ENCODE results near the gene KIT. TPM values are rescaled to one million over a fixed set of nuclear protein-coding genes. Genes with fewer than 3 reads are reported as not detected.

KIT gene
- total RNA-seq, 1 donor from 2014 or later, result 20.7 TPM

- H3K27me3 Mint-ChIP-seq, result peaks cover 31% of the 10 kb centered on the region
- DNase-seq (ENCODE audit: low spot score, unreplicated experiment), result no peak
These were observed 3.0 kb upstream of the KIT start for GRCh38 chr4:54654753-54655152.

DNA sequence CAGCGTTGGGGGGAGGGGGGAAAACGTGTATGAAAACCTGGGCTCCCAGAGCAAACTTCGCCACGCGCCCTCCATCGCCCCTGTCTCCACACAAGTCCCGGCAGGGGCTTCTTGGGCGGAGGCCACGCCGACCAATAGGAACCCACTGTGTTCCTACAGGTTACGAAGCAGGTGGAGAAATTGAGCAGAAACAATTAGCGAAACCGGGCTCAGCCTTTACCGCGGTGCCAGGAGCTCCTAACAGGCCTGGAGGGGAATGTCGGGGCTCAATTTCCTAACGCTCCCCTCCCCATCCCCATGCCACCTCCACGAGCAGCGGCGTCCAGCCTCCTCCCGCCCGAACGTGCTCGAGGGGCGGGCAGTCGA, 589 bp upstream of the KIT start:
- DNase-seq (ENCODE audit: low spot score, unreplicated experiment), result peak; percentile 12
- Mint-ChIP-seq H3K27me3 (peaks cover 34% of the 10 kb centered on the region), H3K36me3 (ENCODE audit: insufficient read depth) (no peaks in the 10 kb centered on the region), H3K4me3 (ENCODE audit: low read depth) (peak overlapping the region; percentile 85), H3K27ac (peak overlapping the region; percentile 89), H3K4me1 (ENCODE audit: low read depth) (peaks cover 14% of the 10 kb centered on the region), H3K9me3 (ENCODE audit: low read depth) (no peaks in the 10 kb centered on the region)
- TF ChIP-seq, protein P1, sequence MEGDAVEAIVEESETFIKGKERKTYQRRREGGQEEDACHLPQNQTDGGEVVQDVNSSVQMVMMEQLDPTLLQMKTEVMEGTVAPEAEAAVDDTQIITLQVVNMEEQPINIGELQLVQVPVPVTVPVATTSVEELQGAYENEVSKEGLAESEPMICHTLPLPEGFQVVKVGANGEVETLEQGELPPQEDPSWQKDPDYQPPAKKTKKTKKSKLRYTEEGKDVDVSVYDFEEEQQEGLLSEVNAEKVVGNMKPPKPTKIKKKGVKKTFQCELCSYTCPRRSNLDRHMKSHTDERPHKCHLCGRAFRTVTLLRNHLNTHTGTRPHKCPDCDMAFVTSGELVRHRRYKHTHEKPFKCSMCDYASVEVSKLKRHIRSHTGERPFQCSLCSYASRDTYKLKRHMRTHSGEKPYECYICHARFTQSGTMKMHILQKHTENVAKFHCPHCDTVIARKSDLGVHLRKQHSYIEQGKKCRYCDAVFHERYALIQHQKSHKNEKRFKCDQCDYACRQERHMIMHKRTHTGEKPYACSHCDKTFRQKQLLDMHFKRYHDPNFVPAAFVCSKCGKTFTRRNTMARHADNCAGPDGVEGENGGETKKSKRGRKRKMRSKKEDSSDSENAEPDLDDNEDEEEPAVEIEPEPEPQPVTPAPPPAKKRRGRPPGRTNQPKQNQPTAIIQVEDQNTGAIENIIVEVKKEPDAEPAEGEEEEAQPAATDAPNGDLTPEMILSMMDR (IDR thresholded peaks at IDR 0.05; ENCODE audit: unreplicated experiment), result no peak

More at GRCh38 chr4:54654753-54655152, 3.0 kb upstream of the KIT start:
- no peaks in the 10 kb centered on the region for H3K9me3 Mint-ChIP-seq (ENCODE audit: low read depth)
- no peak overlapping the region for H3K27ac Mint-ChIP-seq
- TF ChIP-seq, protein P1 (IDR thresholded peaks at IDR 0.05; ENCODE audit: unreplicated experiment), result no peak
- H3K4me3 Mint-ChIP-seq (ENCODE audit: low read depth), result no peak overlapping the region
- peaks cover 6% of the 10 kb centered on the region for H3K4me1 Mint-ChIP-seq (ENCODE audit: low read depth)
- H3K36me3 Mint-ChIP-seq (ENCODE audit: insufficient read depth), result no peaks in the 10 kb centered on the region

DNA sequence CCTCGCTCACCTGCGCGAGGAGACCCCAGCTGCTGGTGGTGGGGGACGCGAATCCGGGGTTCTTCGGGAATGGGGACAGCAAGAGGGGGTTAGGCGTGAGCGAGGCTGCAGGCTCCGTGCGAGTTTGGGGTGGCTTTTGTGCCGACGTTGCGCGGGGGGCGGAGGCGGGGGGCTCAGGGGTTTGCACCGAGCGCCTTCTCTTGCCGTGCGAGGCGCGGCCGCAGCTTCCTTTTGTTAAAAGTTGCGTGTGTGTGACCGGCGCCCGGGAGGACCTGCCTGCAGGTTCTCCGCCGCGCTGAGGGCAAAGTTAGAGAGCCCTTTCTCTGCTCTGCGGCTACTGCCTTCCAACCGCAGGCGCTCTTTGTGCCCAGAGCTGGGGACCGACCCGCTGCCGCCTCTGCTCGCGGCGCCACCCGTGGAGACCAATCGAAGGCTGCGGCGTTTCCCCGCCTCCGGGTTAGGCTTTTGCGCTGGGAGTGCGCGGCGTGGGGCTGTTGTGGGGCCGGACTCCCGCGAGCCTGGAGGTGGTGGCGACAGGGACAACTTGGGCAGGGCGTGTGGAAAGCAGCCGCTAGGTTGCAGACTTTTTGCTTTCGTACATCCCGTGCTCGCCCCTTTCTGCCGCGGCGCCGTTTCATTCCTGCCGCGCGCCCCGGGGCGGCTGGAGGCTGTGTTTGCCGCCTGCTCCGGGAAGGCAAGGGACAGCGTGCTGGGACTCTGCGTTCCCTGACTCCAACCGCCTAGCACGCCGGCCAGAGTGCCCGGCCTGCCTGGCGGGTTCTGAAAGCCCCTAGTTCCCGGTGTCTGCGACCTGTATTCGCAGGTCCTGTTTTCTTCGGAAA, 716 bp downstream of the KIT start:
- Mint-ChIP-seq H3K36me3 (ENCODE audit: insufficient read depth) (no peaks in the 10 kb centered on the region), H3K27ac (peak overlapping the region; percentile 93), H3K4me1 (ENCODE audit: low read depth) (peaks cover 14% of the 10 kb centered on the region), H3K27me3 (peaks cover 31% of the 10 kb centered on the region), H3K9me3 (ENCODE audit: low read depth) (no peaks in the 10 kb centered on the region), H3K4me3 (ENCODE audit: low read depth) (peak overlapping the region; percentile 85)
- TF ChIP-seq, protein P1 (IDR thresholded peaks at IDR 0.05; ENCODE audit: unreplicated experiment), result peak; percentile 50
- peak; percentile 51 for DNase-seq (ENCODE audit: low spot score, unreplicated experiment)

DNA sequence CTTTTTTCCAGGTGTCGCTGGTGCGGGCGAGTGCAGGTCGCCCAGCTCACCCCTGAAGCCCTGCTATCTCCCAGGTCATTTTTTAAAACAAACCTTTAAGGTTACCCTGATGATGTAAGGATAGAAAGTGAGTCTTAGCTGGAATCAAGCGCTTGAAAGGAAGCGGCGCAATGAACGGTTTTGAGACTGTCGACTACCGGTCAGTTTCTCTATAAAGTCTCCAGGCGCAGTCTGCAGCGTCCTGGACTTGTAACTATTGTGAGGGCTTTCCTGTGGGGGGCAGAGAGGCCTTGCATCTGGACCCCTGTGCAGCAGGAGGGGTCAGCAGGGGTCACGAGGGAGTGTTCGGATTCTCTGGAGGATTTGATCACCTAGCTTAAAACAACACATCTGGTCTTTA, 1.6 kb downstream of the KIT start:
- DNase-seq (ENCODE audit: low spot score, unreplicated experiment), result no peak
- peak overlapping the region; percentile 65 for H3K27ac Mint-ChIP-seq
- no peaks in the 10 kb centered on the region for H3K9me3 Mint-ChIP-seq (ENCODE audit: low read depth)

GRCh38 chr4:54659749-54660535, 2.2 kb downstream of the KIT start:
- DNase-seq (ENCODE audit: low spot score, unreplicated experiment), result no peak
- peak overlapping the region; percentile 65 for H3K27ac Mint-ChIP-seq
- TF ChIP-seq, protein P1 (IDR thresholded peaks at IDR 0.05; ENCODE audit: unreplicated experiment), result no peak
- H3K9me3 Mint-ChIP-seq (ENCODE audit: low read depth), result no peaks in the 10 kb centered on the region
- peak overlapping the region; percentile 85 for H3K4me3 Mint-ChIP-seq (ENCODE audit: low read depth)
- H3K36me3 Mint-ChIP-seq (ENCODE audit: insufficient read depth), result no peaks in the 10 kb centered on the region
- H3K27me3 Mint-ChIP-seq, result peaks cover 23% of the 10 kb centered on the region
- peaks cover 20% of the 10 kb centered on the region for H3K4me1 Mint-ChIP-seq (ENCODE audit: low read depth)

More for the DNA sequence above, 1.6 kb downstream of the KIT start:
- H3K4me3 Mint-ChIP-seq (ENCODE audit: low read depth), result peak overlapping the region; percentile 85
- TF ChIP-seq, protein P1 (IDR thresholded peaks at IDR 0.05; ENCODE audit: unreplicated experiment), result no peak
- peaks cover 20% of the 10 kb centered on the region for H3K4me1 Mint-ChIP-seq (ENCODE audit: low read depth)
- H3K36me3 Mint-ChIP-seq (ENCODE audit: insufficient read depth), result no peaks in the 10 kb centered on the region
- H3K27me3 Mint-ChIP-seq, result peaks cover 26% of the 10 kb centered on the region
